H1 (cell line): Measurements from ENCODE around the gene ANKRD13C. TPM values are rescaled to one million over a fixed set of nuclear protein-coding genes. Genes with fewer than 3 reads are reported as not detected.

Experiments
- ATF3 ChIP-seq: IDR thresholded peaks from 2 replicates; pipeline ENCODE4 v1.6.1; 2011; ENCODE audit warnings: low read depth, mild to moderate bottlenecking, low read length; ENCODE audit not compliant: insufficient read depth
- POLR2AphosphoS5 ChIP-seq: IDR thresholded peaks from 2 replicates; pipeline ENCODE4 v1.6.1; 2011; ENCODE audit warnings: low read depth, low read length
- RNF2 ChIP-seq: fragments of 200-900, 300-1000 bp; sonication (generic); IDR thresholded peaks from 2 replicates; pipeline ENCODE4 v1.7.1; 2016; ENCODE audit warnings: borderline replicate concordance, low read depth, mild to moderate bottlenecking, antibody characterized with exemption, low read length; ENCODE audit not compliant: poor library complexity, severe bottlenecking; ENCODE audit errors: missing control alignments
- SAP30 ChIP-seq: fragments of 300-600 bp; sonication (generic); IDR thresholded peaks from 2 replicates; pipeline ENCODE4 v1.7.1; 2012; ENCODE audit warnings: low read length, moderate library complexity, mild to moderate bottlenecking, inconsistent platforms; ENCODE audit not compliant: insufficient read depth, insufficient replicate concordance
- SUZ12 ChIP-seq: fragments of 200-600 bp; sonication (generic); IDR thresholded peaks from 2 replicates; pipeline ENCODE4 v1.6.1; 2012; ENCODE audit warnings: mild to moderate bottlenecking, inconsistent platforms, low read length, moderate library complexity, mixed read lengths
- USF2 ChIP-seq: IDR thresholded peaks from 2 replicates; pipeline ENCODE4 v1.6.1; 2011; ENCODE audit warnings: low read length, improper control_type of control experiment
- polyA plus RNA-seq, 7 experiments: library from polyadenylated mRNA; depleted of rRNA in 3 of 7; stranded (reverse) in 5 of 7; unstranded in 2 of 7; fragments of >200 nt in 5 of 7; fragments of 200-250 nt in 2 of 7; gene quantifications; 1 replicate in 5 of 7; 2 replicates in 1 of 7; 4 replicates in 1 of 7; pipeline versions ENCODE4 v1.2.1 to v1.2.3, GENCODE V29; 2011 to 2013; ENCODE audit warnings: missing spikeins in 2 of 7, mixed read lengths in 2 of 7
- total RNA-seq: library from RNA; stranded (reverse); fragmentation: NEBNext Ultra II Directional; extraction: Animal tissue kit (Norgen Biotek cat#: 25700); gene quantifications from 2 replicates; pipeline ENCODE4 v1.2.1, GENCODE V29; 2021

Gene ANKRD13C
- total and polyA plus RNA-seq, 2 of the 8 experiments (the other 6 are each of a cell fraction or from before 2014, with no cell fraction given) = 4.8 to 21.7 TPM

GRCh38 chr1:70333245-70333644, 21.3 kb downstream of the ANKRD13C start (continued):
- TF ChIP-seq RNF2 = no peak
- no peak for TF ChIP-seq SAP30
- no peak for TF ChIP-seq ATF3
- TF ChIP-seq POLR2AphosphoS5 = no peak
- TF ChIP-seq USF2 = no peak
- no peak for TF ChIP-seq SUZ12
